Adrenal gland (tissue), 12 donors: Measurements from ENCODE around the gene SZT2. TPM values are rescaled to one million over a fixed set of nuclear protein-coding genes. Genes with fewer than 3 reads are reported as not detected.

ENCODE experiments used
- DNase-seq, 7 donors: peaks; one replicate each; pipeline ENCODE4 v3.0.0-alpha.2; 2019 to 2020
- H3K27ac ChIP-seq, 5 donors: fragments of 200-600 bp; sonication (generic) in 4 of 5; 1 replicate in 3 of 5; 2 replicates in 2 of 5; pipeline versions ENCODE4 v1.5.1 to v1.8.0; 2016 to 2020; ENCODE audit warnings: mild to moderate bottlenecking in 1 of 5
- H3K27me3 ChIP-seq: fragments of 200-600 bp; 2 replicates; pipeline ENCODE4 v1.8.0; 2021
- H3K36me3 ChIP-seq, 2 donors: fragments of 200-600 bp; replicated peaks in 1 of 2; 1 replicate in 1 of 2; 2 replicates in 1 of 2; pipeline versions ENCODE4 v1.5.1 to v1.8.0; 2018 to 2022
- H3K4me1 ChIP-seq, 2 donors: fragments of 200-600 bp; replicated peaks in 1 of 2; 1 replicate in 1 of 2; 2 replicates in 1 of 2; pipeline versions ENCODE4 v1.5.1 to v1.8.0; 2018 to 2021
- H3K4me3 ChIP-seq, 4 donors: fragments of 200-600 bp; sonication (generic) in 3 of 4; one replicate each; pipeline ENCODE4 v1.5.1; 2016 to 2018
- H3K9me3 ChIP-seq, 3 donors: fragments of 200-600 bp; sonication (generic) in 1 of 3; replicated peaks in 1 of 3; 1 replicate in 2 of 3; 2 replicates in 1 of 3; pipeline versions ENCODE4 v1.5.1 to v1.8.0; 2016 to 2021
- CTCF ChIP-seq, 6 experiments: fragments of 450-650 bp in 4 of 6; fragments of 200-600 bp in 2 of 6; sonication (generic) in 1 of 6; IDR thresholded peaks; 1 replicate in 5 of 6; 2 replicates in 1 of 6; pipeline versions ENCODE4 v1.5.1 to v1.8.0; 2016 to 2021; ENCODE audit warnings: antibody characterized with exemption in 6 of 6, mild to moderate bottlenecking in 2 of 6, moderate library complexity in 1 of 6
- POLR2A ChIP-seq, 2 donors: fragments of 450-650 bp; IDR thresholded peaks; one replicate each; pipeline ENCODE4 v1.6.1; 2017; ENCODE audit warnings: antibody characterized with exemption in 2 of 2, mild to moderate bottlenecking in 2 of 2, moderate library complexity in 1 of 2
- WGBS, 4 donors: extraction: QIAGEN DNeasy Blood & Tissue Kit in 2 of 4; methylation state at CpG; one replicate each; pipeline versions ENCODE4 v1.1.5 to v1.1.7; 2013 to 2017; 5-methylcytosine and 5-hydroxymethylcytosine counted together
- intact Hi-C, 2 donors: fragments of 100-400 bp; cut with DNase I; formaldehyde crosslinking; loops; one replicate each; pipeline versions ENCODE4 v1.14.1 to v1.15.0; 2022 to 2023
- polyA plus RNA-seq, 3 donors: library from polyadenylated mRNA; stranded (reverse); fragments of 200-250 nt in 2 of 3; fragments of 350-450 nt in 1 of 3; fragmentation: Illumina TruSeq in 1 of 3; extraction: RNeasy Lipid Tissue Mini Kit (QIAGEN cat#74804) in 1 of 3; gene quantifications; one replicate each; pipeline ENCODE4 v1.2.3, GENCODE V29; 2013 to 2014
- total RNA-seq, 9 donors: library from RNA; depleted of rRNA in 4 of 9; stranded (reverse); fragments of >200 nt in 4 of 9; fragments of 120-200 nt in 1 of 9; fragmentation: NEBNext Ultra II Directional in 1 of 9; extraction: Animal tissue kit (Norgen Biotek cat#: 25700) in 1 of 9; gene quantifications; one replicate each; pipeline versions ENCODE4 v1.1.0 to v1.2.4, GENCODE V29; 2013 to 2023
- donor health status: healthy with polysubstance abuse.
- donor health status: Bipolar disorder and iron deficiency.
- donor health status: DM: yes; HTN: yes; CAD: no.
- donor health status: DM: no; HTN: no; CAD: no.
- donor health status: DM: no; HTN: no; CAD: no.
- donor health status: DM: yes; HTN: yes; CAD: no.

SZT2 gene
- total and polyA plus RNA-seq, 12 donors = 12.2 to 106 (median 34.7) TPM

- H3K9me3 ChIP-seq = no peaks in the 10 kb centered on the region
- DNase-seq = peak in 2 of 7 donors; percentile 23 to 31
- no peak overlapping the region for H3K4me3 ChIP-seq
- no peak for TF ChIP-seq POLR2A (IDR thresholded peaks at IDR 0.05)
- no peak for TF ChIP-seq CTCF (IDR thresholded peaks at IDR 0.05)
- 74 to 80% (median 77%) methylated on average over 6 of the region's 6 CpGs for WGBS, 4 donors
- H3K27ac ChIP-seq = peak overlapping the region in 1 of 5 donors; percentile 20
- no peaks in the 10 kb centered on the region for H3K27me3 ChIP-seq
- peaks cover 15 to 35% of the 10 kb centered on the region in 2 donors for H3K4me1 ChIP-seq
- H3K36me3 ChIP-seq = peaks cover 0 to 40% of the 10 kb centered on the region in 2 donors
- intact Hi-C loops = no loop called here
Observed at GRCh38 chr1:43402089-43402865, 12.6 kb downstream of the SZT2 start.

- Histone ChIP-seq H3K4me1 (peaks cover 15 to 35% of the 10 kb centered on the region in 2 donors), H3K27me3 (no peaks in the 10 kb centered on the region), H3K4me3 (no peak overlapping the region), H3K36me3 (peaks cover 0 to 50% of the 10 kb centered on the region in 2 donors), H3K9me3 (no peaks in the 10 kb centered on the region), H3K27ac (no peak overlapping the region)
- intact Hi-C loops = no loop called here
- DNase-seq = no peak
- WGBS, 4 donors = 98 to 99% (median 99%) methylated on average over 6 of the region's 6 CpGs
- TF ChIP-seq POLR2A (IDR thresholded peaks at IDR 0.05) = no peak
- TF ChIP-seq CTCF (IDR thresholded peaks at IDR 0.05) = no peak
Observed at GRCh38 chr1:43404353-43404752, 14.7 kb downstream of the SZT2 start.

GRCh38 chr1:43405219-43405875 lies 15.6 kb downstream of the SZT2 start:
- H3K36me3 ChIP-seq = peaks cover 0 to 50% of the 10 kb centered on the region in 2 donors
- intact Hi-C loops = no loop called here
- WGBS, 4 donors = 75 to 83% (median 78%) methylated on average over 6 of the region's 6 CpGs
- peak in 2 of 7 donors; percentile 28 to 37 for DNase-seq
- H3K4me3 ChIP-seq = no peak overlapping the region
- peaks cover 14 to 32% of the 10 kb centered on the region in 2 donors for H3K4me1 ChIP-seq
- no peaks in the 10 kb centered on the region for H3K27me3 ChIP-seq
- H3K9me3 ChIP-seq = no peaks in the 10 kb centered on the region
- H3K27ac ChIP-seq = peak overlapping the region in 1 of 5 donors; percentile 21
- TF ChIP-seq POLR2A (IDR thresholded peaks at IDR 0.05) (no peak), CTCF (IDR thresholded peaks at IDR 0.05) (no peak)

- Histone ChIP-seq H3K4me1 (peaks cover 10 to 27% of the 10 kb centered on the region in 2 donors), H3K9me3 (no peaks in the 10 kb centered on the region), H3K4me3 (no peak overlapping the region), H3K36me3 (peaks cover 0 to 50% of the 10 kb centered on the region in 2 donors), H3K27ac (peak overlapping the region in 1 of 5 donors; percentile 21), H3K27me3 (no peaks in the 10 kb centered on the region)
- intact Hi-C loops = no loop called here
- no peak for TF ChIP-seq CTCF (IDR thresholded peaks at IDR 0.05)
- TF ChIP-seq POLR2A (IDR thresholded peaks at IDR 0.05) = no peak
- 88 to 93% (median 90%) methylated on average over 2 of the region's 2 CpGs for WGBS, 4 donors
- no peak for DNase-seq
Observed at GRCh38 chr1:43405876-43406234, 16.2 kb downstream of the SZT2 start.
